ENCODE results near the gene CASP12. TPM values are rescaled to one million over a fixed set of nuclear protein-coding genes. Genes with fewer than 3 reads are reported as not detected.

The CASP12 gene
- total RNA-seq, 1 experiment from 2014 or later: not detected

DNA sequence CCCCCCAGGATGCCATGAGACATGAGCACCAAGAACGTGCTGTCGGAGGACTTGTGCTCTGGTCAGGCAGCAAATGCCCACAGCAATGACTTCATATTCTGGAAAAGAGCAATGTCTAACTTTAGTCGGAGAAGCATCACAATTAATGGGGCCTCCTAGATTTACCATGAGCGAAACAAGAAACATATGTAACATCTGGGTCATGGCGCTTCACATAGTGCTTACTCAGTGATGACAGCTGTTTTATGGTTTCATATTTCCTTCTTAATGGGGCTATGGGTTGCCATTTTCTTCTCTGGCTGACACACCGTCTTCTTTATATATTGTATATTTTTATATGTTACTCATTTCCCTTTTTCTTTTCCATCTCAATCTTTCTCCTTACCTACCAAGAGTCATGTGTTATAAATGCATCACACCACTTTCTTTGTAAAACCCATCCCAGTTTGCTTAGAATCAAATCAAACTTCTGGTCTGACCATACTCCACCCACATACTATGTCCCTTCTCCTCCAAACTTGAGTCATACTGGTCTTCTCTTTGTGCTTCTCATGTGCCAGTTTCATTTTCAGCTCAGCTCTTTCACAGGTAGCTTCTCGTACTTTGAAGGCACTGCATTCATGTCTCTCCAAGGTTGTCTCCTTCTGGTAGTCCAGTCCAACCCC is 9.4 kb upstream of the CASP12 start:
- H3K4me3 ChIP-seq (ENCODE audit: insufficient read depth, low read depth, low read length): no peak overlapping the region
- no peak for DNase-seq
- no peaks in the 10 kb centered on the region for H3K27me3 ChIP-seq (ENCODE audit: control insufficient read depth, insufficient read depth, low read length)
- H3K36me3 ChIP-seq (replicated peaks; ENCODE audit: control insufficient read depth, insufficient read depth, low read length): no peaks in the 10 kb centered on the region

- DNase-seq: no peak
- Histone ChIP-seq H3K27me3 (ENCODE audit: control insufficient read depth, insufficient read depth, low read length) (no peaks in the 10 kb centered on the region), H3K36me3 (replicated peaks; ENCODE audit: control insufficient read depth, insufficient read depth, low read length) (no peaks in the 10 kb centered on the region), H3K4me3 (ENCODE audit: insufficient read depth, low read depth, low read length) (no peak overlapping the region)
These were observed 7.0 kb upstream of the CASP12 start for GRCh38 chr11:104905271-104905670.

DNA sequence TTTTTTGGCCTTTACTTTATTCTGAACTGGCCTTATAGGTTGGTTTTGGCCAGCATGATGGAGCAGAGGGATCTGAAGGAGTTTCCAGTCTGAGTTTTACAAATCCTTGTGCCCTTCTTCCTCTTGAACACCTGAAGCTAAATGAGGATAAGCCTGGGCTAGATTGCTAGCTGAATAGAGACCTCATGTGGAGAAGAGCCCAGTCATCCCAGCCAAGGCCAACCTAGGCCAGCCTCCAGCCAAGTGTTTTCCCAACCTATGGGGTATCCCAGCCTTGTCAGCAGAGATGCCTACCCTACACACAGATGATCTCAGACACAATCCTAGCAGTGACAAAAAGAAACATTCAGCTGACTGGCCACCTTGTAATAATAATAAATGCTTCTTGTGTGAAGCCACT is 966 bp upstream of the CASP12 start:
- Histone ChIP-seq H3K4me3 (ENCODE audit: insufficient read depth, low read depth, low read length) (no peak overlapping the region), H3K36me3 (replicated peaks; ENCODE audit: control insufficient read depth, insufficient read depth, low read length) (no peaks in the 10 kb centered on the region), H3K27me3 (ENCODE audit: control insufficient read depth, insufficient read depth, low read length) (no peaks in the 10 kb centered on the region)
- DNase-seq: peak; percentile 1

DNA sequence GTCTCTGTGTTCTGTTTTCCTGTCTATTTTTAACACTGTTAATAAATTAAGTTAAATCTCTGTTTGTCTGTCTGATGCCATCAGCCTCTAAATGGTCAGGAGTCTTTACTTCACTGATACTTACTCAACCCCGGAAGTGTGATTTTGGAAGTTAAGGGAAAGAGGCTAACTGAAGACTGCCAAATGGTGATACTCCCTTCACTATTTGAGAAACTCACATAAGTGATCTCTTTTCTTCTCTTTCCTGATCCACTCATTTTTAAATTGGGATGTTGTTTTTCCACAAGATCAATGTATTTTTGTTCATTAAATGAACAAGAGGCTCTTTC is 389 bp upstream of the CASP12 start:
- no peaks in the 10 kb centered on the region for H3K36me3 ChIP-seq (replicated peaks; ENCODE audit: control insufficient read depth, insufficient read depth, low read length)
- no peak for DNase-seq
- no peaks in the 10 kb centered on the region for H3K27me3 ChIP-seq (ENCODE audit: control insufficient read depth, insufficient read depth, low read length)
- no peak overlapping the region for H3K4me3 ChIP-seq (ENCODE audit: insufficient read depth, low read depth, low read length)

GRCh38 chr11:104895634-104896033 is 2.6 kb downstream of the CASP12 start:
- no peak for DNase-seq
- Histone ChIP-seq H3K36me3 (replicated peaks; ENCODE audit: control insufficient read depth, insufficient read depth, low read length) (no peaks in the 10 kb centered on the region), H3K4me3 (ENCODE audit: insufficient read depth, low read depth, low read length) (no peak overlapping the region), H3K27me3 (ENCODE audit: control insufficient read depth, insufficient read depth, low read length) (no peaks in the 10 kb centered on the region)

DNA sequence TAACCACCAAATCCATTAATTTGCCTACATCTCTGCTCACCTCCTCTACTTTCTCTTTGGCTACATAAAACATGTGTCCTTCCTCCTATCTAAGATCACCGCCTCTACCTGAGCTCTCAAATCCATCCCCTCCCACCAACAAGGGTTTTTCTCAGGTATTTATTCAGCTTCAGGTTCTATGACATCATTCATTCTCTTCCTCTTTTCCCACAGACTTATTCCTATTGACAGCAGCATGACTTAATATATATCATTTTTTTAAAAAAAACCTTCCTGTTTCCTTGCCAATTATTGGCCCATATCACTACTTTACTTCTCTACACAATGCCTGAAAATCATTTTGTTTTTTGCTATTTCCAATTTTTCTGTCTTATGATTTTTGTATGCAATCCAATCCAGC is 4.4 kb downstream of the CASP12 start:
- H3K4me3 ChIP-seq (ENCODE audit: insufficient read depth, low read depth, low read length): no peak overlapping the region
- no peaks in the 10 kb centered on the region for H3K36me3 ChIP-seq (replicated peaks; ENCODE audit: control insufficient read depth, insufficient read depth, low read length)
- H3K27me3 ChIP-seq (ENCODE audit: control insufficient read depth, insufficient read depth, low read length): no peaks in the 10 kb centered on the region
- DNase-seq: no peak

DNA sequence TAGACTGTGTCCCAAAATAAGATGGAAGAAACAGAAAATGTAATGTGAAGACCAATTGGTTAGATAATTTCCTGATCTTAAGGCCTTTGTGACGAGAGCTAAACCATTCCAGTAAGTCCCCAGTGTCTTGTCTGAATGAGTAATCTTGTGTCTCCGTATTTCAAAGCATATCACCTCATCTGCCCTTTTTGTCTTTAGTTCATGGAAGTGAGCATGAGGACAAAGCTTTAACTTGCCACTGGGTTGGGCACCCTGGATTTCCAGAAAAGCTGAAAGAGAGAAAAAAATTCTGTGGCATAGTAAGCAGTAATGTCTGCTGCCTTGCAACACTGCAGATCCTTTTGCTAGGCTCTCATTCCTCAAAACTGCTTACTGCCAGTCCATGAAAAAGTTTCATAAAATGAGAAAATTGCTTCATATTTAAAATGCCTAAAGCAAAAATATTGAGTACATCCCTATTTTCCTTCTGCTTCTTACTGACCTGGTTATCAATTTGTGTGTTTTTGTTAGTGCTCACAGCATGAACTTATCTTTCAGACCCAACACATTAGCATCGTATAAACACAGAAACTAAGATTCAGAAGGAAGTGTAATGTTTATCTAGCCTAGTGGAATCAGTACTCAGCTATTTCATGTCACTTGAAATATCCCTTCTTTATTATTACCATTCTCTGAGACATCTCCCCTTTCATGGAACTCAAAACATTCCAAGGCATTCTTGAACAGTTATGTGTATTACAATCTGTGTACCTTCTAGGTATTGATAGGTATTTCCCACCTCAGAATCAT is 5.3 kb downstream of the CASP12 start:
- Histone ChIP-seq H3K36me3 (replicated peaks; ENCODE audit: control insufficient read depth, insufficient read depth, low read length) (no peaks in the 10 kb centered on the region), H3K27me3 (ENCODE audit: control insufficient read depth, insufficient read depth, low read length) (no peaks in the 10 kb centered on the region), H3K4me3 (ENCODE audit: insufficient read depth, low read depth, low read length) (no peak overlapping the region)
- DNase-seq: no peak

DNA sequence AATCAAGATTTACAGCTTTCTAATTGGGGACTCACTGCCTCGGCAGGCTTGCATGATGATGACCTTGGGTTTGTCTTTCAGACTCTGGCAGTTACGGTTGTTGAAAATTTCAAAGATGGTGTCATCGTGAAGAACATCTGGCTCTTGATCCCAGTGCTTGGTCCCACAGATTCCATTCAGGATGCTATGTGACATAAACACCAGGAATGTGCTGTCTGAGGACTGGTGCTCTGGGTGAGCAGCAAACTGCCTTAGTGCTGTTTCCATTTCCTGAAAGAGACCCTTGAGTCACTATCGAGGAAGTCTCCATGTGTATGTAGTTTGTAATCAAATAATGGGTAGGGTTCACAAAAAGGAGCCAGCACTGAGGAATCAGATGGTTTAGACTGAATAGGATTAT is 7.1 kb downstream of the CASP12 start:
- H3K4me3 ChIP-seq (ENCODE audit: insufficient read depth, low read depth, low read length): no peak overlapping the region
- no peaks in the 10 kb centered on the region for H3K36me3 ChIP-seq (replicated peaks; ENCODE audit: control insufficient read depth, insufficient read depth, low read length)
- no peaks in the 10 kb centered on the region for H3K27me3 ChIP-seq (ENCODE audit: control insufficient read depth, insufficient read depth, low read length)
- DNase-seq: no peak

GRCh38 chr11:104883342-104883741 is 14.9 kb downstream of the CASP12 start:
- no peak for DNase-seq
- Histone ChIP-seq H3K36me3 (replicated peaks; ENCODE audit: control insufficient read depth, insufficient read depth, low read length) (no peaks in the 10 kb centered on the region), H3K27me3 (ENCODE audit: control insufficient read depth, insufficient read depth, low read length) (no peaks in the 10 kb centered on the region), H3K4me3 (ENCODE audit: insufficient read depth, low read depth, low read length) (no peak overlapping the region)

- Histone ChIP-seq H3K27me3 (ENCODE audit: control insufficient read depth, insufficient read depth, low read length) (no peaks in the 10 kb centered on the region), H3K4me3 (ENCODE audit: insufficient read depth, low read depth, low read length) (no peak overlapping the region), H3K36me3 (replicated peaks; ENCODE audit: control insufficient read depth, insufficient read depth, low read length) (no peaks in the 10 kb centered on the region)
- no peak for DNase-seq
These were observed 17.0 kb downstream of the CASP12 start for GRCh38 chr11:104881117-104881794.

GRCh38 chr11:104879514-104880190 is 18.6 kb downstream of the CASP12 start:
- Histone ChIP-seq H3K36me3 (replicated peaks; ENCODE audit: control insufficient read depth, insufficient read depth, low read length) (no peaks in the 10 kb centered on the region), H3K4me3 (ENCODE audit: insufficient read depth, low read depth, low read length) (no peak overlapping the region), H3K27me3 (ENCODE audit: control insufficient read depth, insufficient read depth, low read length) (no peaks in the 10 kb centered on the region)
- DNase-seq: no peak

DNA sequence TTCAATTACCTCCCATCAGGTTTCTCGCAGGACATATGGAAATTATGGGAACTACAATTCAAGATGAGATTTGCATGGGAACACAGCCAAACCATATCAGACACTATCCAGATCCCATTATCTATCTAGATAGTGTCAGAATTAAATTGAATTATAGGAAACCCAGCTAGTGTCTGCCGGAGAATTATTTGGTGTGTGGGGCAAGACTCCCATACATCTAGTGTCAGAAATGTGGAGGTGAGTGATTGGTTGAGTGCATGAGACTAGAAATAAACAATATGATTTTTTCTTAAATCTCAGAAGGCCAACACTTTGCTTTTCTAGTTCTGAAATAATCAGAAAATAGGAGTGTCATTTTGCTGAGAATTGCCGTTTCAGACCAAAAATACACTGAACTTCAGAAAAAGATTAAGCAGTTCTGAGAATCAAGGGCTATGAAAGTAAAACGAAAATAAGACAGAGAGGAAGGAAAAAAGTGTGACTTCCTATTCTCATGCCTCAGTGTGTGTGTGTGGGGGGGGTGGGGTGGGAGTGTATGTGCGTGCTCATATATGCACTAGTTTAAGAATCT is 21.3 kb downstream of the CASP12 start:
- Histone ChIP-seq H3K4me3 (ENCODE audit: insufficient read depth, low read depth, low read length) (no peak overlapping the region), H3K27me3 (ENCODE audit: control insufficient read depth, insufficient read depth, low read length) (no peaks in the 10 kb centered on the region), H3K36me3 (replicated peaks; ENCODE audit: control insufficient read depth, insufficient read depth, low read length) (no peaks in the 10 kb centered on the region)
- DNase-seq: no peak

DNA sequence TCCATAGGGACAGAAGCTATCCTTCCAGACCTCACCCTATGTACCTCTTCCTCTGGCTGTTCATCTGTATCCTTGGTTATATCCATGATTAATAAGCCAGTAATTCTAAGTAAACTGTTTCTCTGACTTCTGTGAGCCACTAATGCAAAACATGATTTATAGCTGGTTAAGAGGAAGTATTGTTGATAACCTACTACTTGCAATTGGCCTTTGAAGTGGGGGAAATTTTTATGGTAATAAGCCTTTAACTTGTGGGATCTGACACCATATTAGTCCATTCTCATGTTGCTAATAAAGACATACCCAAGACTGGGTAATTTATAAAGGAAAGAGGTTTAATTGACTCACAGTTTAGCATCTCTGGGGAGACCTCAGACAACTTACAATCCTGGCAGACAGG is 21.9 kb downstream of the CASP12 start:
- Histone ChIP-seq H3K36me3 (replicated peaks; ENCODE audit: control insufficient read depth, insufficient read depth, low read length) (no peaks in the 10 kb centered on the region), H3K27me3 (ENCODE audit: control insufficient read depth, insufficient read depth, low read length) (no peaks in the 10 kb centered on the region), H3K4me3 (ENCODE audit: insufficient read depth, low read depth, low read length) (no peak overlapping the region)
- no peak for DNase-seq

DNA sequence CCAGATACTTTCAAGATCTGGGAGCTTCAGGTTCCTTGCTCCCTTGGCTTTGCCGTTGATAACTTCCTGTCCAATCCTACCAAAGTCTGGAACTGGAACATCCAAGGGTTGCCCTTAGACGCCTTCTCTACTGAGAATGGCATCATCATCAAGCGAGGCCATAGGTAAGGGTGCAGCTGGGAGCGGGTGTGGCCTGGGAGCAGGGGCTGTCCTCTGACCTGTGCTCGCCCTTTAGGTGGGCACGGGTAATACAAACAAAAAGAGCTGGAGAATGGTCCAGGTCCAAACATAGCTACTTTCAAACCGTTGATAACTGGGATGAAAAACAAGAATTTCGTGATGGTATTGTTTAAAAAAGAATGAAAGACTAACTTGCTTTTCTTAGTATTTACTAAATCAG is 25.0 kb downstream of the CASP12 start:
- Histone ChIP-seq H3K4me3 (ENCODE audit: insufficient read depth, low read depth, low read length) (no peak overlapping the region), H3K36me3 (replicated peaks; ENCODE audit: control insufficient read depth, insufficient read depth, low read length) (no peaks in the 10 kb centered on the region), H3K27me3 (ENCODE audit: control insufficient read depth, insufficient read depth, low read length) (no peaks in the 10 kb centered on the region)
- peak; percentile 4 for DNase-seq
